ENCODE measurements around the gene ACADVL.
A peak's percentile ranks its signal among the peaks of the same experiment; 100 is the strongest.

ACADVL gene

DNA sequence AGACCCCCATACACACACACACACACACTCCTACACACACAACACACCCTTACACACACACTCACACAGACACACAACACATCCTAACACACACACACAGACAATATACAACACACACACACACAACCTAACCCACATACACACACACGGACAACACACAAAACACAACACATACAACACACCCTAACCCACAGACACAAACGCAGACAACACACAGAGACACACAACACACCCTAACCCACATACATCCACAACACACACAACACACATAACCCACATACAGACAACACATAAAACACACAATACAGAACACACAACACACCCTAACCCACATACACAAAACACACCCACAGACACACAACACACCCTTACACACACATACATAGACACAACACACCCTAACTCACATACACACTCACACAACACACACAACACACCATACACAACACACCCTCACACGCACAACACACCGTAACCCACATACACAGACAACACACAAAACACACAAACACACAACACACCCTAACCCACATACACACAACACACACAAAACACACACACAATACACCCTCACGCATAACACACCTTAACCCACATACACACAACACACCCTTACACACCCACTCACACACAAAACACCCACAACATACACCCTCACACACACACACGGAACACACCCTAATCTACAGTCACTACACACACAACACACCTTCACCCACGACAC is 45.0 kb upstream of the ACADVL start:
- Histone ChIP-seq H4K8ac (ENCODE audit: low read depth, low read length) (no peak overlapping the region), H3K9me3 (ENCODE audit: insufficient read depth, low read depth, low read length) (peaks cover 9% of the 10 kb centered on the region), H3K79me1 (ENCODE audit: low read length) (peaks cover 8% of the 10 kb centered on the region), H3K14ac (ENCODE audit: low read length) (no peak overlapping the region), H3K4ac (ENCODE audit: low read depth, low read length) (no peak overlapping the region), H3K4me2 (ENCODE audit: low read length) (peak overlapping the region; percentile 23), H4K91ac (ENCODE audit: low read depth, low read length) (no peak overlapping the region), H4K12ac (ENCODE audit: low read depth, low read length) (no peak overlapping the region), H3K36me3 (ENCODE audit: control insufficient read depth in 1 of 2, insufficient read depth in 2 of 2, low read length in 2 of 2) (no peaks in the 10 kb centered on the region), H2BK12ac (ENCODE audit: low read length) (no peak overlapping the region), H2AFZ (ENCODE audit: insufficient read depth, low read length, poor library complexity) (no peak overlapping the region), H3K4me1 (ENCODE audit: control insufficient read depth in 1 of 2, insufficient read depth in 2 of 2, low read length in 2 of 2) (peaks cover 4 to 15% of the 10 kb centered on the region in 2 experiments), H2BK5ac (ENCODE audit: low read depth, low read length, poor library complexity) (no peak overlapping the region), H2AK5ac (ENCODE audit: low read length) (no peak overlapping the region), H3K4me3 (ENCODE audit: low read depth, low read length) (peak overlapping the region; percentile 62), H3K23ac (ENCODE audit: low read length) (peak overlapping the region; percentile 87), H3K18ac (ENCODE audit: low read length) (no peak overlapping the region), H3K9ac (ENCODE audit: low read length) (no peak overlapping the region), H2BK120ac (ENCODE audit: insufficient read depth, low read length, poor library complexity) (no peak overlapping the region), H3K79me2 (ENCODE audit: control insufficient read depth, insufficient read depth, low read length, poor library complexity) (peaks cover 2% of the 10 kb centered on the region), H3K27me3 (ENCODE audit: insufficient read depth, low read length) (no peaks in the 10 kb centered on the region), H3K27ac (ENCODE audit: low read depth, low read length) (no peak overlapping the region)
- no peak for DNase-seq
- WGBS (ENCODE audit: extremely low coverage, insufficient coverage, insufficient read length) = 100% methylated on average over 7 of the region's 7 CpGs

DNA sequence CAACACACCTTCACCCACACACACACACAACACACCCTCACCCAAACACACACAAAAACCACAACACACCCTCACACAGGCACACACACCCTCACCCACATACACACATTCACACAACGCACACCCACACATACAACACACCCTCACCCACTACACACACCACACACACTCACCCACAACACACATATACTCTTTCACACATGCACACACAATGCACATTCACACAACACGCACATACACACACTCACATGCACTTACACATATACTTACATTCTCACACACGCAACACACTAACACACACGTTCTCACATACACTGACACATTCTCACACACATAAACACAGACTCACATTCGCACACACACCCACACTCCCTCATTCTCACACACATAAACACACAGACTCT is 44.4 kb upstream of the ACADVL start:
- Histone ChIP-seq H3K27me3 (ENCODE audit: insufficient read depth, low read length) (no peaks in the 10 kb centered on the region), H2BK120ac (ENCODE audit: insufficient read depth, low read length, poor library complexity) (no peak overlapping the region), H3K18ac (ENCODE audit: low read length) (no peak overlapping the region), H3K79me1 (ENCODE audit: low read length) (peaks cover 8% of the 10 kb centered on the region), H2BK5ac (ENCODE audit: low read depth, low read length, poor library complexity) (no peak overlapping the region), H3K23ac (ENCODE audit: low read length) (peak overlapping the region; percentile 87), H3K9me3 (ENCODE audit: insufficient read depth, low read depth, low read length) (peaks cover 9% of the 10 kb centered on the region), H4K12ac (ENCODE audit: low read depth, low read length) (no peak overlapping the region), H4K8ac (ENCODE audit: low read depth, low read length) (no peak overlapping the region), H3K4me1 (ENCODE audit: control insufficient read depth in 1 of 2, insufficient read depth in 2 of 2, low read length in 2 of 2) (peaks cover 4 to 15% of the 10 kb centered on the region in 2 experiments), H3K79me2 (ENCODE audit: control insufficient read depth, insufficient read depth, low read length, poor library complexity) (peaks cover 2% of the 10 kb centered on the region), H2AFZ (ENCODE audit: insufficient read depth, low read length, poor library complexity) (no peak overlapping the region), H3K4ac (ENCODE audit: low read depth, low read length) (no peak overlapping the region), H2AK5ac (ENCODE audit: low read length) (no peak overlapping the region), H2BK12ac (ENCODE audit: low read length) (no peak overlapping the region), H3K27ac (ENCODE audit: low read depth, low read length) (no peak overlapping the region), H4K91ac (ENCODE audit: low read depth, low read length) (no peak overlapping the region), H3K14ac (ENCODE audit: low read length) (no peak overlapping the region), H3K4me2 (ENCODE audit: low read length) (no peak overlapping the region), H3K9ac (ENCODE audit: low read length) (no peak overlapping the region), H3K36me3 (ENCODE audit: control insufficient read depth in 1 of 2, insufficient read depth in 2 of 2, low read length in 2 of 2) (no peaks in the 10 kb centered on the region), H3K4me3 (ENCODE audit: low read depth, low read length) (peak overlapping the region; percentile 62)
- no peak for DNase-seq
- 100% methylated on average over 5 of the region's 5 CpGs for WGBS (ENCODE audit: extremely low coverage, insufficient coverage, insufficient read length)

DNA sequence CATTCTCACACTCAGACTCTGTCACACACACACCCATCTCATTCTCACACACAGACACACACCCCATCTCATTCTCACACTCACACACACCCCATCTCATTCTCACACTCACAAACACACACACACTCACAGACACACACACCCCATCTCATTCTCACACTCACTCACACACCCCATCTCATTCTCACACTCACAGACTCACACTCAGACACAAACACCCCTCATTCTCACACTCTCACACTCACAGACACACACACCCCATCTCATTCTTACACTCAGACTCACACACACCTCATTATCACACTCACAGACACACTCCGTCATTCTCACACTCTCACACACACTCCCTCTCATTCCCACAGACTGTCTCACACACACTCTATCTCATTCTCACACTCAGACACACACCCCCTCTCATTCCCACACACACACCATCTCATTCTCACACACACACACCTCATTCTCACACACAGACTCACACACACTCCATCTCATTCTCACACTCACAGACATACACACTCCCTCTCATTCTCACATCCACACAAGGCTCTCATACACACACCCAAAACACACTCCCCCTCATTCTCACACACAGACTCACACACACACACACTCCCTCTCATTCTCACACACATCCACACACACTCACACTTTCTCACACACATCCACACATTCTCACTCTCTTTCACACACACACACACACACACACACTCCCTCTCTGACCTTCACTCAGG is 43.5 kb upstream of the ACADVL start:
- Histone ChIP-seq H3K9me3 (ENCODE audit: insufficient read depth, low read depth, low read length) (peaks cover 9% of the 10 kb centered on the region), H3K4me3 (ENCODE audit: low read depth, low read length) (no peak overlapping the region), H3K36me3 (ENCODE audit: control insufficient read depth in 1 of 2, insufficient read depth in 2 of 2, low read length in 2 of 2) (no peaks in the 10 kb centered on the region), H3K4me2 (ENCODE audit: low read length) (no peak overlapping the region), H2BK5ac (ENCODE audit: low read depth, low read length, poor library complexity) (no peak overlapping the region), H3K27me3 (ENCODE audit: insufficient read depth, low read length) (no peaks in the 10 kb centered on the region), H3K27ac (ENCODE audit: low read depth, low read length) (no peak overlapping the region), H3K79me2 (ENCODE audit: control insufficient read depth, insufficient read depth, low read length, poor library complexity) (peaks cover 2% of the 10 kb centered on the region), H4K8ac (ENCODE audit: low read depth, low read length) (no peak overlapping the region), H3K4ac (ENCODE audit: low read depth, low read length) (no peak overlapping the region), H3K4me1 (ENCODE audit: control insufficient read depth in 1 of 2, insufficient read depth in 2 of 2, low read length in 2 of 2) (peaks cover 4 to 15% of the 10 kb centered on the region in 2 experiments), H4K12ac (ENCODE audit: low read depth, low read length) (no peak overlapping the region), H2BK12ac (ENCODE audit: low read length) (no peak overlapping the region), H3K18ac (ENCODE audit: low read length) (no peak overlapping the region), H2AFZ (ENCODE audit: insufficient read depth, low read length, poor library complexity) (no peak overlapping the region), H2AK5ac (ENCODE audit: low read length) (no peak overlapping the region), H3K14ac (ENCODE audit: low read length) (no peak overlapping the region), H2BK120ac (ENCODE audit: insufficient read depth, low read length, poor library complexity) (no peak overlapping the region), H3K23ac (ENCODE audit: low read length) (peak overlapping the region; percentile 0), H3K79me1 (ENCODE audit: low read length) (peaks cover 8% of the 10 kb centered on the region), H4K91ac (ENCODE audit: low read depth, low read length) (no peak overlapping the region), H3K9ac (ENCODE audit: low read length) (no peak overlapping the region)
- 100% methylated on average over 1 of the region's 1 CpG for WGBS (ENCODE audit: extremely low coverage, insufficient coverage, insufficient read length)
- no peak for DNase-seq

DNA sequence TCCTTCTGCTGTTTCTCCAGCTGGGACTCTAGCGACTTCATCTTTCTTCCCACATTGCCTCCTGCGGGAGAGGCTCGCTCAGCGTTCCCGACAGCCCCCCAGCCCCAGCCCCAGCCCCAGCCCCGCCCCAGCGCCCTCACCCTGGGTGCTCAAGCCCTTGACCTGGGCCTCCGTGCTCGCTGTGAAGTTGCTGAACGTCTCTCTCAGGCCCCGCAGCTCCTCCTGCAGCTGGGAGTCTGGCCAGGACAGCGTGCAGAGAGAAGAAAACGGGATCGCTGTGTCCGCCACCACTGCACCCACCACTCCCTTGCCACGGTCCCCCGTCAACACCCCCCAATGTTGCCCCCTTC is 42.9 kb upstream of the ACADVL start:
- DNase-seq = no peak
- Histone ChIP-seq H3K4me2 (ENCODE audit: low read length) (peak overlapping the region; percentile 95), H3K9ac (ENCODE audit: low read length) (no peak overlapping the region), H3K4me3 (ENCODE audit: low read depth, low read length) (no peak overlapping the region), H3K27ac (ENCODE audit: low read depth, low read length) (no peak overlapping the region), H4K91ac (ENCODE audit: low read depth, low read length) (no peak overlapping the region), H2BK120ac (ENCODE audit: insufficient read depth, low read length, poor library complexity) (no peak overlapping the region), H3K18ac (ENCODE audit: low read length) (no peak overlapping the region), H4K8ac (ENCODE audit: low read depth, low read length) (no peak overlapping the region), H2BK12ac (ENCODE audit: low read length) (no peak overlapping the region), H3K4ac (ENCODE audit: low read depth, low read length) (no peak overlapping the region), H3K27me3 (ENCODE audit: insufficient read depth, low read length) (no peaks in the 10 kb centered on the region), H3K9me3 (ENCODE audit: insufficient read depth, low read depth, low read length) (peaks cover 9% of the 10 kb centered on the region), H4K12ac (ENCODE audit: low read depth, low read length) (no peak overlapping the region), H3K4me1 (ENCODE audit: control insufficient read depth in 1 of 2, insufficient read depth in 2 of 2, low read length in 2 of 2) (peaks cover 4 to 15% of the 10 kb centered on the region in 2 experiments), H3K36me3 (ENCODE audit: control insufficient read depth in 1 of 2, insufficient read depth in 2 of 2, low read length in 2 of 2) (no peaks in the 10 kb centered on the region), H3K79me2 (ENCODE audit: control insufficient read depth, insufficient read depth, low read length, poor library complexity) (peaks cover 2% of the 10 kb centered on the region), H3K23ac (ENCODE audit: low read length) (no peak overlapping the region), H2BK5ac (ENCODE audit: low read depth, low read length, poor library complexity) (no peak overlapping the region), H3K14ac (ENCODE audit: low read length) (no peak overlapping the region), H3K79me1 (ENCODE audit: low read length) (peaks cover 8% of the 10 kb centered on the region), H2AFZ (ENCODE audit: insufficient read depth, low read length, poor library complexity) (peak overlapping the region; percentile 56), H2AK5ac (ENCODE audit: low read length) (no peak overlapping the region)
- WGBS (ENCODE audit: extremely low coverage, insufficient coverage, insufficient read length) = no CpG with 5 or more reads among the region's 17 CpGs
